A673 (cell line): Measurements from ENCODE around the gene HPCAL4. TPM values are rescaled to one million over a fixed set of nuclear protein-coding genes. Genes with fewer than 3 reads are reported as not detected.

Experiments used
- BruUV-seq: library from RNA; stranded (reverse); fragments of 400-500 nt; replicated peaks from 2 replicates; lab custom pipeline; 2021; lab: Mats Ljungman, UMichigan
- CTCF ChIA-PET: fragments of 300-600 bp; sonication (Branson Sonifier 250); formaldehyde crosslinking; loops from one replicate; lab custom pipeline; 2022; ENCODE audit warnings: antibody characterized with exemption; lab: Charles Lee
- POLR2A ChIA-PET: fragments of 300-600 bp; sonication (Branson Sonifier 250); formaldehyde crosslinking; loops from one replicate; lab custom pipeline; 2022; ENCODE audit warnings: antibody characterized with exemption; ENCODE audit not compliant: low non-redundant PET; lab: Charles Lee
- DNase-seq: peaks from one replicate; pipeline ENCODE4 v3.0.0-alpha.2; 2015; ENCODE audit warnings: low spot score
- H3K27ac ChIP-seq: fragments of 200-600 bp; sonication (generic); 2 replicates; pipeline ENCODE4 v1.5.1; 2016; ENCODE audit warnings: mixed run types, low read depth, mild to moderate bottlenecking, mixed read lengths, antibody characterized with exemption, low read length; ENCODE audit not compliant: poor library complexity, severe bottlenecking
- H3K27me3 ChIP-seq: fragments of 200-600 bp; sonication (generic); replicated peaks from 2 replicates; pipeline ENCODE4 v1.6.1; 2017; ENCODE audit warnings: mixed run types, low read depth, mild to moderate bottlenecking, mixed read lengths, antibody characterized with exemption, low read length; ENCODE audit not compliant: insufficient read depth, poor library complexity
- H3K36me3 ChIP-seq: fragments of 200-600 bp; sonication (generic); 2 replicates; pipeline ENCODE4 v1.6.1; 2016; ENCODE audit warnings: mixed run types, mild to moderate bottlenecking, mixed read lengths, antibody characterized with exemption, low read length; ENCODE audit not compliant: insufficient read depth, poor library complexity, severe bottlenecking
- H3K4me1 ChIP-seq: fragments of 200-600 bp; sonication (generic); 2 replicates; pipeline ENCODE4 v1.6.1; 2017; ENCODE audit warnings: mixed run types, mild to moderate bottlenecking, mixed read lengths, antibody characterized with exemption, low read length; ENCODE audit not compliant: insufficient read depth, poor library complexity, severe bottlenecking
- H3K4me3 ChIP-seq: fragments of 200-600 bp; sonication (generic); 2 replicates; pipeline ENCODE4 v1.5.1; 2016; ENCODE audit warnings: low read depth, mixed run types, mild to moderate bottlenecking, mixed read lengths, low read length; ENCODE audit not compliant: poor library complexity, severe bottlenecking
- H3K9me3 ChIP-seq: fragments of 200-600 bp; sonication (generic); 2 replicates; pipeline ENCODE4 v1.6.1; 2016; ENCODE audit warnings: mixed run types, low read depth, mild to moderate bottlenecking, mixed read lengths, antibody characterized with exemption, low read length; ENCODE audit not compliant: poor library complexity, severe bottlenecking
- CTCF ChIP-seq: fragments of 300-800, 200-600 bp; sonication (generic); conservative IDR thresholded peaks from 2 replicates; pipeline ENCODE4 v1.5.1; 2017; ENCODE audit warnings: low read depth, mild to moderate bottlenecking, antibody characterized with exemption, low read length, moderate library complexity, mixed read lengths
- EZH2 ChIP-seq: fragments of 200-600 bp; sonication (generic); IDR thresholded peaks from 2 replicates; pipeline ENCODE4 v1.6.1; 2017; ENCODE audit warnings: borderline replicate concordance, low read depth, mild to moderate bottlenecking, mixed read lengths, antibody characterized with exemption, low read length; ENCODE audit not compliant: poor library complexity, severe bottlenecking
- intact Hi-C: fragments of 100-400 bp; cut with micrococcal nuclease; formaldehyde crosslinking; loops from one replicate; pipeline ENCODE4 v1.10.0; 2022; ENCODE audit not compliant: unreplicated experiment
- total RNA-seq: library from RNA; stranded (reverse); gene quantifications from 2 replicates; pipeline ENCODE4 v1.2.3, GENCODE V29; 2021

Gene HPCAL4
- total RNA-seq, 1 experiment from 2014 or later, result not detected

GRCh38 chr1:39692152-39693074 is 1.2 kb upstream of the HPCAL4 start:
- TF ChIP-seq CTCF, result no peak
- TF ChIP-seq EZH2, result peak; percentile 80
- intact Hi-C loops, result loop anchor here (2.0 kb wide), 1 partner anchor 34 kb away; no protein-coding TSS in a partner anchor
- no peaks in the 10 kb centered on the region for H3K9me3 ChIP-seq
- H3K4me1 ChIP-seq, result peaks cover 11% of the 10 kb centered on the region
- H3K4me3 ChIP-seq, result peak overlapping the region; percentile 39
- BruUV-seq, result no TSS peak
- POLR2A ChIA-PET, result no interaction called here
- no peak for DNase-seq
- H3K27ac ChIP-seq, result no peak overlapping the region
- CTCF ChIA-PET, result no interaction called here
- no peaks in the 10 kb centered on the region for H3K36me3 ChIP-seq
- H3K27me3 ChIP-seq, result peaks cover 75% of the 10 kb centered on the region

GRCh38 chr1:39690794-39691382 is 345 bp downstream of the HPCAL4 start:
- no peak overlapping the region for H3K27ac ChIP-seq
- no peaks in the 10 kb centered on the region for H3K9me3 ChIP-seq
- DNase-seq, result no peak
- H3K27me3 ChIP-seq, result peaks cover 73% of the 10 kb centered on the region
- H3K4me1 ChIP-seq, result peaks cover 11% of the 10 kb centered on the region
- no peaks in the 10 kb centered on the region for H3K36me3 ChIP-seq
- no TSS peak for BruUV-seq
- peak overlapping the region; percentile 39 for H3K4me3 ChIP-seq
- no peak for TF ChIP-seq EZH2
- no peak for TF ChIP-seq CTCF
- intact Hi-C loops, result no loop called here
- ChIA-PET CTCF (interaction anchor here (1.0 kb wide), 2 partner anchors 11 to 84 kb away, joined by 3 to 4 read pairs; no protein-coding TSS in a partner anchor), POLR2A (interaction anchor here (0.6 kb wide), 1 partner anchor 17 kb away, joined by 3 read pairs; no protein-coding TSS in a partner anchor)

- intact Hi-C loops, result no loop called here
- TF ChIP-seq EZH2 (no peak), CTCF (no peak)
- DNase-seq, result no peak
- H3K27me3 ChIP-seq, result peaks cover 70% of the 10 kb centered on the region
- H3K4me1 ChIP-seq, result peaks cover 11% of the 10 kb centered on the region
- POLR2A ChIA-PET, result no interaction called here
- no peaks in the 10 kb centered on the region for H3K36me3 ChIP-seq
- H3K9me3 ChIP-seq, result no peaks in the 10 kb centered on the region
- no peak overlapping the region for H3K4me3 ChIP-seq
- BruUV-seq, result no TSS peak
- H3K27ac ChIP-seq, result no peak overlapping the region
- CTCF ChIA-PET, result interaction anchor here (1.0 kb wide), 1 partner anchor 84 kb away, joined by 4 read pairs; no protein-coding TSS in a partner anchor
Measured at GRCh38 chr1:39690225-39690624, 1.0 kb downstream of the HPCAL4 start.
